Stimulated activated CD4-positive, alpha-beta T cell treated with anti-CD3 and anti-CD28 coated beads, Interleukin-2, amount 100 ng/mL, for 4 hours (primary cell): Measurements from ENCODE around the gene GPC5.
"Not testable (repeated sequence)": the region's sequence is repeated elsewhere in the genome, so short reads cannot be mapped to it uniquely, and the experiment has no call there.

Experiments
- DNase-seq: peaks from one replicate; pipeline ENCODE4 v3.0.0-alpha.2; 2020; ENCODE audit warnings: low read depth

GPC5 gene

GRCh38 chr13:92461831-92462230 is 1063.4 kb downstream of the GPC5 start:
- DNase-seq = no peak

DNA sequence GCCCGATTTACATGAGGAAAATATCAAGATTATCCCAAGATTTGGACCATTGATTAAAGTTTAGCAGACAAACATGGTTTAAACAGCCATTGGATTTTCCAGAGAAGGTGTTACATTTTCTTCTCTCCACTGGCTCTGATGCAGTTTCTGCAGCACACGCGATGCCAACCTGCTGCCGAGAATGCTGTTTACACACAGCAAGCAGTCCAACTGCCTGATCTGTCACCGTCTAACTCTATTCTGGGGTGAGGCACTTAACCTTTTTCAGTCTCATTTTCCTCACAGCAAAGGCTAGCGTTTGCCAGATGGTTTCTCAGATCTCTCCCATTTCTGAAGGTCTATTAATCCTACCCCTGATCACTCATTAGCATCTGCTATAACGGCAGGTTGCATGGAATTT is 1064.7 kb downstream of the GPC5 start:
- DNase-seq = no peak

DNA sequence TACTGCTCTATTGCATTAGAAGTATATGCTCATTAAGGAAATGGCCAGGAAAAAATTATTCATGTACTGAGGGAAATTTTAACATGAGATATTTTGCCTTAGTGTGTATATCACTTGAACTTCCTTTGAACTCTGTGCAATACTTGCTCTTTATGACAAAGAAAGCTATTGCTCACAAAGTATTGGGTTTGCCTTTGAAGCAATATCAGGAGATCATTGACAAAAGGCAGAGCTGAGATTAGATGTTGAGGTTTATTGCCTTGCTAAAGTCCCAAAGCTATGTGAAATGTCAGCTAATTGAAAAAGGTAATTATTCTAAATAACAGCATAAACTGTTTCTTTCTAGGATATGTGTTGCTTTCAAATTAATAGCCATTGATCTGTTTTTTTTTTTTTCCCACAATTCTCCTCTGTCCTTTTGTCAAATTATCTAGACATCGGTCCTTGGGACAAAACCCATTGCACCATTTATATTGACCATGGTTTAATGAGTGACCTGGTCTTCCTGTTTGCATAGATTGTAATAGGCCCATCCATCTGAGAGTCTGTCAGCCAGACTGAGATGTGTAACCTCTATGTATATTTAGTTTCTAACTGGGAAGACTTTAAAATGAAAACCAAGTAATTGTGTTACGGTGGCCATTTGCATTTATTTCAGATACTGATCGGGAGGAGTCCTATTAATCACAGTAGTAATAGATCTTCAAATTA is 1075.5 kb downstream of the GPC5 start:
- DNase-seq = no peak

- no peak for DNase-seq
Measured at GRCh38 chr13:92480387-92480786, 1082.0 kb downstream of the GPC5 start.

GRCh38 chr13:92482790-92483189 is 1084.4 kb downstream of the GPC5 start:
- DNase-seq = not testable (repeated sequence)

- DNase-seq = no peak
Measured at GRCh38 chr13:92483894-92484293, 1085.5 kb downstream of the GPC5 start.

GRCh38 chr13:92487238-92487637 is 1088.8 kb downstream of the GPC5 start:
- no peak for DNase-seq

DNA sequence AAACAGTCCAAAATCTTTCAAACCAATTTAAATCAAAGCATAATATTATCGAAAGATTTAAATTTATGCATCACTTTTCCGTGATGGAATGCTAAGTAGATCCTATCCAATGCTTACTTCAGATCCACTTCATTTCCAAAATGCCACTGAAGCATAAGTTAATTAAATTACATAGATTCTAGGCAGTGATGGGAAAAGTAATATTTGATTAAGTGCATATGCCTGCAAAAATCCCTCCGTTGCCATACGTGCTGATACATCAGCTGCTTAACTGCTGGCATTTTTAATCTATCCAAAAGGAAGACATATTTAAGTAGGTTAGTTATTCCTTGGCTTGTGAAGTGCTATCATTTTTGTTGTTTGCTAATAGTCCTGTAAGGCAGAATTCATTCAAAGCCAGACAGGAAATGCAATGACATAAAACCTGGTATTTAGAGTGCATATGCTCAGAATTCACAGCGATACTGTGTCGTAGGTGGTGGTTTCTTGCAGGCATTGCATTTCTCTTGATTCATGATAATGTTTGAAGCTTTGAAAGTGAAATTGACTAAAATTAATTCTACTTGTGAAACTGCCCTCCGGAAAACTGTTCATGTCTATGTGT is 1089.9 kb downstream of the GPC5 start:
- DNase-seq = no peak

- no peak for DNase-seq
Measured at GRCh38 chr13:92491839-92492238, 1093.4 kb downstream of the GPC5 start.

GRCh38 chr13:92494915-92495314 is 1096.5 kb downstream of the GPC5 start:
- no peak for DNase-seq

- no peak for DNase-seq
Measured at GRCh38 chr13:92500192-92500591, 1101.8 kb downstream of the GPC5 start.

GRCh38 chr13:92510416-92510815 is 1112.0 kb downstream of the GPC5 start:
- no peak for DNase-seq

DNA sequence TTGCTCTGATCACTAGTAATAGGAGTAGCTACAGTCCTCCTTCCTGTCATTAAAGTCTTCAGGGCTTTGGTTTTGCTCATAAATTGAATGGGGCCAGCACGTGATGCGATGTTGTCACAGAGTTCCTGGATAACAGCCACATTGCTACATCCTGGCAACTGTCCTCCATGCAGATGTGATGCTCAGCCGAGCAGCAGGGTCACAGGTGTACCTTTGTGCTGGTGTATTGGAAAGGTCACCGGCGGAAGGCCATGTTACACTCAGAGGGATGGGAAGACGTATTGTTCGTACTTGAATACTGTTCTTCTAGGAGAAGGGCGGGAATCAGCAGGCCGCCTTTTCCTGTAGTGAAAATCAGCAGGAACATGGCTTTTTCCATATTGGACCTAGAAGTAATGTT is 1114.4 kb downstream of the GPC5 start:
- no peak for DNase-seq

- no peak for DNase-seq
Measured at GRCh38 chr13:92513672-92514071, 1115.3 kb downstream of the GPC5 start.

GRCh38 chr13:92514420-92515125 is 1116.2 kb downstream of the GPC5 start:
- DNase-seq = no peak

DNA sequence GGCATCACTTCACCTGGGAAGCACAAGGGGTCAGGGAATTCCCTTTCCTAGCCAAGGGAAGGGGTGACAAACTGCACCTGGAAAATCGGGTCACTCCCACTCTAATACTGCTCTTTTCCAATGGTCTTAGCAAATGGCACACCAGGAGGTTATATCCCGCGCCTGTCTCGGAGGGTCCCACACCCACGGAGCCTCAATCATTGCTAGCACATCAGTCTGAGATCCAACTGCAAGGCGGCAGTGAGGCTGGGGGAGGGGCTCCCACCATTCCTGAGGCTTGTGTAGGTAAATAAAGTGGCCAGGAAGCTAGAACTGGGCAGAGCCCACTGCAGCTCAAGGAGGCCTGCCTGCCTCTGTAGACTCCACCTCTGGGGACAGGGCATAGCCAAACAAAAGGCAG is 1118.5 kb downstream of the GPC5 start:
- DNase-seq = not testable (repeated sequence)

DNA sequence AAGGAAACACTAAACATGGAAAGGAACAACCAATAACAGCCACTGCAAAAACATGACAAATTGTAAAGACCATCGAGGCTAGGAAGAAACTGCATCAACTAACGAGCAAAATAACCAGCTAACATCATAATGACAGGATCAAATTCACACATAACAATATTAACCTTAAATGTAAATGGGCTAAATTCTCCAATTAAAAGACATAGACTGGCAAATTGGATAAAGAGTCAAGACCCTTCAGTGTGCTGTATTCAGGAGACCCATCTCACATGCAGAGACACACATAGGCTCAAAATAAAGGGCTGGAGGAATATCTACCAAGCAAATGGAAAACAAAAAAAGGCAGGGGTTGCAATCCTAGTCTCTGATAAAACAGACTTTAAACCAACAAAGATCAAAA is 1120.2 kb downstream of the GPC5 start:
- not testable (repeated sequence) for DNase-seq

GRCh38 chr13:92530364-92530763 is 1131.9 kb downstream of the GPC5 start:
- no peak for DNase-seq

DNA sequence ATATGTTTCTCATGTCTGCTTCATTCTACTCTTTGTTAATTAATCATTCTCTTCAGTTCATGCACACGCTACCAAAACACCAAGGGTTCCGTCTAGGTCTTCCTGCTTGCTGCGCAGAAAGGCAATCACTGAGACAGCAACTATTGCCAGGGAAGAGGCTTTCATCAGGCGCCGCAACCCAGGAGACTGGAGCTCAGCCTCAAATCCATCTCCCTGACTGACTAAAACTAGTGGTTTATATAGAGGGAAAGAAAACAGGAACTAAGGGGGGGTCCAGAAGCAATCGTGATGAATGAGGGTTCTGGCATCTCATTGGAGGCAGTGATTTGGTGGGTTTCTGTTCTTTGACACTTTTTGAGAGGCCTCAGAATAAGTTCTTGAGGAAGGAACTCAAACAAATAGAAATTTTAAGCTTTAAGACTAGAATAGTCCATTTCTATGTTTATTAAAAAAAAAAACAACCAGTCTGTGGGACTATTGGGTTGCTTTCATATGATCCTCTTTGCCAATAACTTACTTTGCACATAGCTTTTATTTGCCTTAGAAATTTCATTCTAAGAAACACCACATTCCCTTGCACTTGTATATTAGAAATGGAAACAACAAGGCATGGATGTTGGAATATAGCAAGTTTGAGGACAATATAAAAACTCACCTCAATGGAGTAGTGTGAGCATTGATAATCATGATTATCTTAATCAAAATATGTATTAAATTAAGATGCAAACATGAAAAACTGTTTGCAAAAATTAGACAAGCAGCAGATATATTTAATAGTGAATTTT is 1137.0 kb downstream of the GPC5 start:
- no peak for DNase-seq

DNA sequence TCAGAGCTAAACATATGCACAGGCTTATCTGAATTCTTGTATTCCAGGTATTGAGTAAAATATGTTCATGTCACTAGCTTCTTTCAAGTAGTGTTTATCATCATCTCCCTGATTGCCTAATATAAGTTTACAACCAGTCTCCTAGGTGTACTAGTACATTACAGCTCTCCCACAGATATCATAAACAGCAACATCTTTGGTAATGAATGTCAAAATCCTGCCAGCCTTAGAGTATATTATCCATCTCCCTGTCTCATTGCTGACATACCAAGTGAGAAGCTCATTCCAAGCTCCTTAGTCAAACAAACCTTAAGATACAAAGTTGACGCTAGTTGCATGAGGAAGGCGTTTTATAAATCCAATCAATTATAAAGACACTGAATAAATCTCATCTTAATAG is 1139.0 kb downstream of the GPC5 start:
- DNase-seq = no peak

DNA sequence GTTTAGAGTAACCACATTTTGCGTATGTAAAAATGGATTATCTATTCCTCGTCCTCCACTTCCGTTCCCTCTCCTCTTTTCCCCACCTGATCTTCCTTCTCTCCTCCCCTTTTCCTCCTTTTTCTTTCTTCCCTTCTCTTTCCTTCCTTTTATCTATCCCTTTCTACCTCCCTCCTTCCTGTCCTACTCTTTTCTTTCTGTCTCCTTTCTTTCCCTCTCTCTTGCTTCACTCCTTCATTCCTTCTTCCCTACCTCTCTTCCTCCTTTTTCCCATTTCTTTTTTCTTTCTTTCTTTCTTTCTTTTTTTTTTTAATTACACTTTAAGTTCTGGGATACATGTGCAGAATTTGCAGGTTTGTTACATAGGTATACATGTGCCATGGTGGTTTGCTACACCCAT is 1139.7 kb downstream of the GPC5 start:
- DNase-seq = no peak

DNA sequence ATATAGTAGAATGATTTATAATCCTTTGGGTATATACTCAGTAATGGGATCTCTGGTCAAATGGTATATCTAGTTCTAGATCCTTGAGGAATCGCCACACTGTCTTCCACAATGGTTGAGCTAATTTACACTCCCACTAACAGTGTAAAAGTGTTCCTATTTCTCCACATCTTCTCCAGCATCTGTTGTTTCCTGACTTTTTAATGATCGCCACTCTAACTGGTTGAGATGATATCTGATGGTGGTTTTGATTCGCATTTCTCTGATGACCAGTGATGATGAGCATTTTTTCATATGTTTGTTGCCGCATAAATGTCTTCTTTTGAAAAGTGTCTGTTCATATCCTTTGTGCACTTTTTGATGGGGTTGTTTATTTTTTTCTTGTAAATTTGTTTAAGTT is 1140.7 kb downstream of the GPC5 start:
- not testable (repeated sequence) for DNase-seq

- no peak for DNase-seq
Measured at GRCh38 chr13:92547266-92547665, 1148.8 kb downstream of the GPC5 start.
